Glomerular endothelial cell (primary cell): Measurements from ENCODE around the gene ALPL. TPM values are rescaled to one million over a fixed set of nuclear protein-coding genes. Genes with fewer than 3 reads are reported as not detected.

Source experiments
- DNase-seq: peaks from one replicate; pipeline ENCODE4 v3.0.0-alpha.2; 2011; ENCODE audit warnings: low read depth, low spot score; ENCODE audit errors: extremely low read depth
- total RNA-seq: library from RNA; depleted of rRNA; stranded (reverse); fragments of >200 nt; gene quantifications from 2 replicates; pipeline ENCODE4 v1.2.3, GENCODE V29; 2015

The ALPL gene
- total RNA-seq, 1 donor from 2014 or later: 1.3 TPM

GRCh38 chr1:21574466-21575151 is 65.4 kb downstream of the ALPL start:
- DNase-seq: no peak

GRCh38 chr1:21575351-21575942 is 66.2 kb downstream of the ALPL start:
- DNase-seq: no peak

GRCh38 chr1:21576031-21576797 is 67.0 kb downstream of the ALPL start:
- no peak for DNase-seq

- DNase-seq: no peak
Observed at GRCh38 chr1:21576798-21577187, 67.6 kb downstream of the ALPL start.

- DNase-seq: no peak
Observed at GRCh38 chr1:21577324-21577723, 68.1 kb downstream of the ALPL start.

- DNase-seq: no peak
Observed at GRCh38 chr1:21577933-21578332, 68.7 kb downstream of the ALPL start.

GRCh38 chr1:21579791-21580190 is 70.6 kb downstream of the ALPL start:
- DNase-seq: no peak

- DNase-seq: no peak
Observed at GRCh38 chr1:21584096-21584495, 74.9 kb downstream of the ALPL start.

GRCh38 chr1:21585037-21585436 is 75.8 kb downstream of the ALPL start:
- DNase-seq: no peak

- no peak for DNase-seq
Observed at GRCh38 chr1:21586222-21586621, 77.0 kb downstream of the ALPL start.

GRCh38 chr1:21586846-21587601 is 77.8 kb downstream of the ALPL start:
- DNase-seq: peak; percentile 39

- no peak for DNase-seq
Observed at GRCh38 chr1:21587602-21587953, 78.4 kb downstream of the ALPL start.

GRCh38 chr1:21589618-21590017 is 80.4 kb downstream of the ALPL start:
- DNase-seq: no peak

GRCh38 chr1:21590126-21590880 is 81.1 kb downstream of the ALPL start:
- no peak for DNase-seq

- no peak for DNase-seq
Observed at GRCh38 chr1:21590934-21591333, 81.7 kb downstream of the ALPL start.

GRCh38 chr1:21592086-21592865 is 83.1 kb downstream of the ALPL start:
- DNase-seq: no peak

- DNase-seq: no peak
Observed at GRCh38 chr1:21593231-21593630, 84.0 kb downstream of the ALPL start.

GRCh38 chr1:21594501-21594900 is 85.3 kb downstream of the ALPL start:
- no peak for DNase-seq

- DNase-seq: no peak
Observed at GRCh38 chr1:21594935-21595897, 86.0 kb downstream of the ALPL start.
